NCI-H526 treated with DMSO at 0.1 percent for 48 hours (cell line): ENCODE data around the gene PNMA1.
"Not testable (repeated sequence)": the region's sequence is repeated elsewhere in the genome, so short reads cannot be mapped to it uniquely, and the experiment has no call there.

ENCODE experiments used
- DNase-seq: peaks from one replicate; lab custom pipeline; 2025; lab: John Stamatoyannopoulos, UW

PNMA1 gene

DNA sequence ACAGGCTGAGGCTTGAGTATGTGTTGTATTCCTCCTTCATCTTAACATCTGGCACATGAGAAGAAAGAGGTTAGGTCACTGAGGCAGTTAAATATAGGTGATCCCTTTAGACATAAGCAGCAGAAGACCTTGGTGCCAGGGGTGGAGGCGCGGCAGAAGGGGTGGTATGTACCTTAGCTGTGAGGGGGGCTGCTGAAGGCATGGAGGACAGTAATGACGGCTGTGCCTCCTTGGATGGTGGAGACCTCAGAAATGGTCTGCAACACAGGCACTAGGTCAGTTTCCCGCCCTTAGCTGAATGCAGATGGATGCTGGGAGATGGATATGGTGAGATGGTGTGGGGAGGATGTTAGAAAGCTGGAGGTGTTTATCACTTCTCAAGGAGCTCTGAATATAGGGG lies 1.5 kb upstream of the PNMA1 start:
- DNase-seq = no peak

DNA sequence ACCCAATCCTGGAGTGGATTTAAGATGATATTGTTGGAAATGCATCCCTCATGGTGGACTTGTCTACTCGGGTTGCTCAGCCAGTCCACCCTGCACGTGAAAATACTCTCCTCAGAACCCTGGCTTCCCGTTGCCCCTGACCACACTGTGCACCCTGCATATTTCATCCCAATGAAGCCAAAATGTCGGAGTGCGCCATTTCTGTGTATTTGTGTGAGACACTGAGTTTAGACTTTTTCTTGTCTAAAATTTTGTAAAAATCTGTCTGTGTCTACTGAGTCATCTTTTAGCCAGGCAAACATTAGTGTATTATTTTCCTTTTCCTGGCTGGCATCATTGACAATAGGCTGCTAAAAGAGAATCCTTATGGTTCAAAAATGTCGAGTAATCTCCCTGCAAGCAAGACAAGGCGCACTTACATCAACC lies 485 bp upstream of the PNMA1 start:
- peak; percentile 83 for DNase-seq

DNA sequence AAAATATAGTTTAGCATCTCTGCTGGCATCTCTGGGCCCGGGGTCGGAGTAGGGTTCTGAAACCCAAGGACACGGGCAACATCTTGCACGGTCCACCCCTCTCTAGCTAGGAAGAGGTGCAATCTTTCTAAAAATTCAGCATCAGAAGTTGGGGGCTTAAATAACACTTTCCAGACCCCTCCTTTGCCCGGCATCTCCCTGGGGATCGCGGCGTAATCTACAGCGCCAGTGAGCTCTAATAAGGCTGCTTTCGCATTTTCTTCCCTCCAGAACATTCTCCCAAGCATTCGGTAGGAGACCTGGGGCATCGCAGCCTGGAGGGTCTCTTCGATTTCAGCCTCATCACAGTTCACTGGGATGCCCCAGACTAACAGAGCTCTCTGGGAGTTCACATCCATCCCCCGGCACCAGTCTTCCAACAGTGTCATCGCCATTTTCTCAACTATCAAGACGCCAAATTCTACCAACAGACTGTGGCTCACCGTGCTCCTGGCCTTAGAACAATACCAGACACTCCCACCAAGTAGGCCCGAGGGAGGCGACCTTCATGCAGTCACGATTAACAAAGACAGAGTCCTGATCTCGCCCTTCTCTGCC lies 880 bp downstream of the PNMA1 start:
- no peak for DNase-seq

DNA sequence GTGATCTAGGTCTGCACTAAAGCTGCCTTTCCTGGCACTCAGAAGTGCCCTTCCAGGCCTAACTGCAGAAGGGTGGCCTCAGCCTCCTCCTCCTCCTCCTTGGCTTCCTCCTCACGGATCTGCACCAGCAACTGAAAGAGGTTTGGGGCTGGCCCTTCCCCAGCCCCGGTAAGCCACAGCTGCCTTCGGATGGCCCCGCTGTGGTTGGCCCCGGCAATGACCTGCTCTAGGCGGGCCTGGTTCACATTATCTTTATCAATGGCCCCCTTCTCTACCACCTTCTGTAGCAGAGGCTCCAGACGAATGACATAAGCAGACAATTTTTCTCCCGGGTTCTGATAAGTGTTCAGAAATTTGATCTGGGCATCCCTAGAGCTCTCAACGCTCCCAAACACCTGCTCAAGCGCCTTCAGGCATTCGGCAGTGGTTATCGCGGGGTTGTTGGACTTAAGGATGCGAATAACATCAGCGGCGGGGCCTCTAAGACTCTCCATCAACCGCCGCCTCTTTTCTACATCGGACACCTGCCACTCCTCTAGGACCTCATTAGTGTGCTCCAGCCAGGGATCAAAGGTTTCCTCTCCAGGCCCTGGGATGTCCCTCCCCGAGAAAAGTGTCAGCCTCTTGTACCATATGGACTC lies 1.5 kb downstream of the PNMA1 start:
- DNase-seq = peak; percentile 34

DNA sequence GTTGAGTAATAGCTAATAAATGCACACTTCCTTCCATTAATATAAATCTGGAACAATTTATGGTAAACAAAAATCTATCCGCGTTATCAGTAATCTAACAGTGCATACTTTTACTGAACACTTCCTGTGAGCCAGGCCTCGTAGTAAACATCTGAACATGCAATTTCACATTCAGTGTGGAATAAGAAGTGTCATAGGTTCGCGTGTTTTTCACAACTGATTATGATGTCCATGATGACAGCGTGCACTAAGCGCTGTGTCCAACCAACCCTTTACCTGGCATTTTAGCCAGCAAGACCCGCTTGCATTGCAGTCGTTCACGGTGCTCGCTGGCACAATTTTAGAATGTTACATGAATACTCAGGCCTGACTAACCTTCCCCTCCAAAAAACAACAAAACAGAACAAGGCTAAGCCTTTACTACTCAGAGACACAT lies 2.1 kb downstream of the PNMA1 start:
- DNase-seq = no peak

DNA sequence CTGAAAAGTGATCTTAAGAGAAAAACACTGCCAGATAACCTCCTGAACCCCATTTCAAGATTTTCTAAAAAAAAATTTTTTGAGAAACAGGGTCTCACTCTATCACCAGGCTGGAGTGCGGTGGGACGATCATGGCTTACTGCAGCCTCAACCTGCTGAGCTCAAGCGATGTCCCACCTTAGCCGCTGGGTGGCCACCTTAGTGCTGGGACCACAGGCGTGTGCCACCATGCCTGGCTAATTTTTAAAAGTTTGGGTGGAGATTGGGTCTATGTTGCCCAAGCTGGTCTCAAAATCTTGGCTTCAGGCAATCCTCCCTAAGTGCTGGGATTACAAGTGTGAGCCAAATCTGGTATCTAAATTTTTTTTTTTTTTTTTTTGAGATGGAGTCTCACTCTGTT lies 3.4 kb downstream of the PNMA1 start:
- DNase-seq = no peak

DNA sequence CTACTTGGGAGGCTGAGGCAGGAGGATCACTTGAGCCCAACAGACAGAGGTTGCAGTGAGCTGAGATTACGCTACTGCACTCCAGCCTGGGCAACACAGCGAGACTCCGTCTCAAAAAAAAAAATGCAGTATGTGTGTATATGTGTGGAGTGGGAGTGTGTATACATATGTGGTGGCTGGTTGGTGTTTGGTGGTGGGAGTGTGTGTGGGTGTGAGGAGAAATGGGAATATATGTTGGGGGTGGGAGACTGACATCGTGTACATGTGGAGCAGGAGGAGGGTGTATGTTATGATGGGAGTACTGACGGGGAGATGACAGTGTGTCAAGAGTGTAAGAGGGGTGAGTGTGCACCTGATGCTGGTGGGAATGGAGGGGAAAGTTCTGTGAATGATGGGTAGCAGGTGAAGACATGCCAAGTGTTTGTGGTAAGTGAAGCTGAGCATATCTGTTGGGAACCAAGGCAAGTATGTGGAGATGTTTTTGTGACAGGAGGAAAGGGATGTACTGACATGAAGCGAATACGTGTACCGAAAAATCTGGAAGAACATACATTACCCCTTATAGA lies 4.2 kb downstream of the PNMA1 start:
- no peak for DNase-seq

DNA sequence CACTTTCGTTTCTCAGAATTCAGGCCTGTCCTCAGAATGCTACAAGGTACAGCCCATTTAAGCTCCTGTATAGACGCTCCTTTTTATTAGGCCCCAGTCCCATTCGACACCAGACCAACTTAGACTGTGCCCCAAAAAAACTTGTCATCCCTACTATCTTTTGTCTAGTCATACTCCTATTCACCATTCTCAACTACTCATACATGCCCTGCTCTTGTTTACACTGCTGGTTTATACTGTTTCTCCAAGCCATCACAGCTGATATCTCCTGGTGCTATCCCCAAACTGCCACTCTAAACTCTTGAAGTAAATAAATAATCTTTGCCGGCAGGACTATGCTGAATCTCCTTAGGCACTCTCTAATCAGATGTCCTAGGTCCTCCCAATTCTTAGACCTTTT lies 6.1 kb downstream of the PNMA1 start:
- DNase-seq = not testable (repeated sequence)

DNA sequence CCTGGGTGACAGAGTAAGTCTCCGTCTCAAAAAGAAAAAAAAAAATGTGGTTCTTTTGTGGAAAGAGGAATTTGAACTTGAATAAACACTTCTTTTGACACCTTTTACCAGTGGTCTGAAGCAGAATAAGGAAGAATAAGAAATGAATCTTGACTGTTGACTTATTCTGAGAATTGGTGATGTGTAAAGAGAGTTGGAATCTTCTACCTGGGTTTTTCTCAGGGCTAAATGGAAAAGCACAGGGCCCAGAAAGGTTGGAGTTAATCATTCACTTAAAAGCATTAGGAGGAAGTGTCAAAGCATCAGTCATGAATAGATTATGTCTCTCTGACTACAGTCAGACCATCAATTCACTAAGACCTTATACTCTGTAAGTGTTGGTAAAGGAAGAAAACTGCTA lies 13.9 kb downstream of the PNMA1 start:
- DNase-seq = no peak

DNA sequence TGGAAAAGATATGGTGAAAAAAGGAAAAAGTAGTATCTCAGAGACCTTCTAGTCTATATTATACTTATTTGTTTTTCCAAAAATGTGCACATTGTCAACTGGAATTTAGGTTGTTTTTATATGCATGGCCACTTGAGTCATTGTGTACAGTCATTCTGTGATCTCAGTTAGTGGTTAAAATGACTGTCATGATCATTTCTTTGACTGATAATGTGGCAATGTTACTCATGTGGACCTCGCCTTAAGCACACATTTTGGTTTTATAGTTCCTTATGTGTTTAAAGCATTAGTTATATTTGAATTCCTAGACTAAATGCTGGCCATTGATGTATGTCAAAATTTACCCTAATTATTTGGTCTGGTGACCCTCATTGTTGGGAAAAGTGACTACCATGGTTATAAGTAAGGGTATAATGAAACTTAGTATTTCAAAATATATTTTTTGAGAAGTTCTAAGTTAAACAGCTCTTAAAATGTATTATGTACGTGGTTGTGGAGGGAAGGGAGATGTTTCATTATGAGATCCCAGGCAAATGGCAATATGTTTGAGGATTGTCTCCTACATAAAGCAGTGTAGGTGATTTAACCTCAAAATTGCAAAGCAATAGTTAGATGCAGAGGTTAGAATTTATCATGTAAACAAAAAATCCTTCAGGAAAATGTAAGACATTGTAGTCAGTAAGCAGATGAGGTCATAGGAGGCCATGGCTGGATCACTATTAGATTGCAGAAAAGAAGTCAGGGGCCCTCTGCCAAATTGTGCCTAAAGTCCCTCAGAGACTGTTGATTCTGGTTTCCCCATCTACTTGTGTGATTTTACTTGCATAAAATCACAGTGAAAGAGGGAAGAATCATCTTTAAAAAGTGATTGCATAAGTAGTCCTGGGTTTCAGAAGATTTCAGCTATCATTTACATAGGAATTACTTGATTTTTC lies 17.5 kb downstream of the PNMA1 start:
- DNase-seq = no peak

DNA sequence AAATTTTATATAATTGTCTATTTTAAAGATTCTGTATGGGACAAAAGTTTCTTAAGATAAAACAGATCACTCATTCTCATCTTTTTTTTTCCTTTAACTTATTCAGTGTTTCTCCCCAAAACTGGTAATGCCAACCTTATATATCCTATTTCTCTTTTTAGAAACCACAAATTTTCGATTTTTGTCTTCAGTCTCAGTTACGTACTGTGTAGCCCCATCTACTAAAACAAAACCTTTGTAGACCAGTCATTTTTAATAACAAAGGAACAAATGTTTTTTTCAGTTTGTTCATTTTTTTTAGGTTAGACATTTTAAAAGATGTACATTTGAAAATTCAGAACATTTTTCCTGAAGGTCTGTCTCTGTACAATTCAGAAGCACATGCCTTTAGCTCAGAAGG lies 18.2 kb downstream of the PNMA1 start:
- DNase-seq = no peak

DNA sequence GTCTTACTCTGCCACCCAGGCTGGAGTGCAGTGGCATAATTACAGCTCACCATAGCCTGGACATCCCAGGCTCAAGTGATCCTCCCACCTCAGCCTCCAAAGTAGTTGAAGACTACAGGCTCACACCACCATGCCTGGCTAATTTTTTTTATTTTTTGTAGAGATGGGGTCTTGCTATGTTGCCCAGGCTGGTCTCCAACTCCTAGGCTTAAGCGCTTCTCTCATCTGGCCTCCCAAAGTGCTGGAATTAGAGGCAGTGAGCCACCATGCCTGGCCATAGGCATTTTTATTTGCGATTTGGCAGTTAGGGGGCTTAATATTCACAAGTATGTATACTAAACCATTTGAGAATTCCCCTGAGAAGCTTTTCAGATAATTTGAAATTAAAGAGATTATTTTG lies 19.1 kb downstream of the PNMA1 start:
- no peak for DNase-seq

DNA sequence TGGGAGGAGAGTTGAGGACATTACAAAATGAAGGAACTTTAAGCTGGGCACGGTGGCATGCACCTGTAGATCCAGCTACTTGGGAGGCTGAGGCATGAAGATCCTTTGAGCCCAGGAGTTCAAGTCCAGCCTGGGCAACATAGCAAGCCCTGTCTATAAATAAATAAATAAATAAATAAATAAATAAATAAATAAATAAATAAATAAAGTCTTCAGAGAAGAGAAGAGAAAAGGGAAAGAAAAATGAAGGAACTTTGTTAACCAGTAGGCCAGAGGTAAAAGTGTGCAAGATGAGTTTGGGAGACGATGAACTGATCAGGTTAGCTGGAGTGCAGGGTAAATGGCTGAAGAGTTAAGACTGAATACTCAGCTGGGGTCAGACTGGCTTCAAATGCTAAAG lies 20.1 kb downstream of the PNMA1 start:
- DNase-seq = no peak

DNA sequence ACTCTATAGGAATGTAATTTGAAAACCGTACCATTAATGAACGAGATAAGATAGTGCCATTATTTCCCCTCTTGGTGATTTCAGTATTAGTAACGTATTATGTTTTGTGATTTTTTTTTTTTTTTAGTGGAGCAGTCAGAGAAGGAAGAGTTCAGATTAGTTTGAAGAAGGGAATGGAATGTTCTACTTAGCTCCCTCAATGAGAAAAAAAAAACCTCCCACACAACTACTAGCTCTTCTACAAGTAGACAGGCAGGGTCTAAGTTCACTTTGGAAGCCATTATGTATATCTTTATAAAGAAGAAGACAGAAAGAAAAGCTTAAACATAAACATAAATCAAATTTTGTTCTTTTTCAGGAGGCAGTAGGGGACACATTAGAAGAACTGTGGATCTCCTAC lies 27.3 kb downstream of the PNMA1 start:
- DNase-seq = no peak

DNA sequence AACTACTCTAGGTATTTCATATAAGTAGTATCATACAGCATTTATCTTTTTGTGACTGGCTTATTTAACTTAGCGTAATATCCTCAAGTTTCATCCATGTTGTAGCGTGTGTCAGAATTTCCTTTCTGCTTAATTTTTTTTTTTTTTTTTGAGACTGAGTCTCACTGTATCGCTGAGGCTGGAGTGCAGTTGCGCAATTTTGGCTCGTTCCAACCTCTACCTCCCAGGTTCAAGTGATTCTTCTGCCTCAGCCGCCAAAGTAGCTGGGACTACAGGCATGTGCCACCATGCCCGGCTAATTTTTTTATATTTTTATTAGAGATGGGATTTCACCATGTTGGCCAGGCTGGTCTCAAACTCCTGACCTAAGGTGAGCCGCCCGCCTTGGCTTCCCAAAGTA lies 28.9 kb downstream of the PNMA1 start:
- DNase-seq = no peak

DNA sequence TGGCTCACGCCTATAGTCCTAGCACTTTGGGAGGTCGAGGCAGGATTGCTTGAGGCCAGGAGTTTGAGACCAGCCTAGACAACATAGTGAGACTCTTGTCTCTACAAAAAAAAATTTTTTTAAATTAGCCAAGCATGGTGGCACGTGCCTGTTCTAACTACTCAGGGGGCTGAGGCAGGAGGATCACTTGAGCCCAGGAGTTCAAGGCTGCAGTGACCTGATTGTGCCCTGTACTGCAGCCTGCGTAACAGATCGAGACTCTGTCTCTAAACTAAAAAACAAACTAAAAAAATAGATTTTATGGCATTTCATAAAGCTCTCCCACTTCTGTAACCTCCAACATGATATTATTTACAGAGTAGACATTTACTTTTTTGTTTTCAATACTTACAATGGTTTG lies 29.6 kb downstream of the PNMA1 start:
- DNase-seq = no peak

DNA sequence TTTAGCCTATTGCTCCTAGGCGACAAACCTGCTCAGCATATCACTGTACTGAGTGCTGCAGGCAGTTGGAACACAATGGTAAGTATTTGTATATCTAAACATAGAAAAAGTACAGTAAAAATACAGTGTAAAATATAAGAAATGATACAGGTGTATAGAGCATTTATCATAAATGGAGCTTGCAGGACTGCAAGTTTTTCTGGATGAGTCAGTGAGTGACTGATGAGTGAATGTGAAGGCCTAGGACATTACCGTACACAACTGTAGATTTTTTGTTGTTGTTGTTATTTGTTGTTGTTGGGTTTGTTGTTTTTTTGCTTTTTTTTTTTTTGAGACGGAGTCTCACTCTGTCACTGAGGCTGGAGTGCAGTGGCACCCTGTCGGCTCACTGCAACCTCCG lies 33.4 kb downstream of the PNMA1 start:
- DNase-seq = peak; percentile 77

DNA sequence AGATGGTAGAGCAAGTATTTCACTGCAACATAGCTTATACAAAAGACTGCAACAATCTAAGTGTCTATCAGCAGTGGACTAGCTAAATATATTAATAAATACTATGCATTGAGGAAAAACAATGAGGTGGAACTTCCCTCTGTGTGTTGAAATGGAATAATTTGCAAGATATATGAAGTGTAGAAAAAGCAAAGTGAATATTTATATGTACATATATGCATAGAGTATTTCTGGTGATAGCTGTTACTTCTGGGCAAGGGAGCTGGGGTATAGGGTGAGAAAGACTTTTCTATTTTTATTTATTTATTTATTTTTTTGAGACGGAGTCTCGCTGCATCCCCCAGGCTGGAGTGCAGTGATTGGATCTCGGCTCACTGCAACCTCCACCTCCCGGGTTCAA lies 35.5 kb downstream of the PNMA1 start:
- DNase-seq = peak; percentile 23

DNA sequence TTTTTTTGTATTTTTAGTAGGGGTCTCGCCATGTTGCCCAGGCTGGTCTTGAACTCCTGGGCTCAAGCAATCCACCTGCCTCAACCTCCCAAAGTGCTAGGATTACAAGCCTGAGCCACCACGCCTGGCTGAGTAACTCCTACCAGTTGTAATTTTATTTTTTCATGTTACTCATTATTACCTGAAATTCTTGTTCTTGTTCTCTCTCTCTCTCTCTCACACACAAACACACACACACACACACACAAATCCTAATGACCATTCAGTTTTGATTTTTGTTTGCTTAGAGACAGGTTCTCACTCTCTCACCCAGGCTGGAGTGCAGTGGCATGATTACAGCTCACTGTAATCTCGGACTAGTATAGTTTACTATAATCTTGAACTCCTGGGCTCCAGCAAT lies 39.2 kb downstream of the PNMA1 start:
- DNase-seq = no peak

DNA sequence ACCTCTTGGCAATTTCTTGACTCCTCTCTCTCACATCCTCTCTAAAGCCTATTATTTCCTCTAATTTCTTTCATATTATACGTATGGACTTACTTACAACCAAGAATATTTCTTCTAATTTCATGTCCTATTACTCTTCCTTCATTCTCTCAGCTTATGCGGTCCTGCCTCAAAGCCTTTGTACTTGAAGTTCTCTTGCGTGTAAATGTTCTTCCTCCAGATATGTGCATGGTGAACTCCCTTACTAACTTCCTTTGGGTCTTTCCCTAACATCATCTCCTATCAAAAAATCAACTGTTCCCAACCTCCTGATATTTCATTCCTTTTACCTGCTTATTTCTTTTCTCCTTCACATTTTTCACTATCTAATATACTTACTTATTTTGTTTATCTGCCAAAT lies 46.3 kb downstream of the PNMA1 start:
- no peak for DNase-seq

DNA sequence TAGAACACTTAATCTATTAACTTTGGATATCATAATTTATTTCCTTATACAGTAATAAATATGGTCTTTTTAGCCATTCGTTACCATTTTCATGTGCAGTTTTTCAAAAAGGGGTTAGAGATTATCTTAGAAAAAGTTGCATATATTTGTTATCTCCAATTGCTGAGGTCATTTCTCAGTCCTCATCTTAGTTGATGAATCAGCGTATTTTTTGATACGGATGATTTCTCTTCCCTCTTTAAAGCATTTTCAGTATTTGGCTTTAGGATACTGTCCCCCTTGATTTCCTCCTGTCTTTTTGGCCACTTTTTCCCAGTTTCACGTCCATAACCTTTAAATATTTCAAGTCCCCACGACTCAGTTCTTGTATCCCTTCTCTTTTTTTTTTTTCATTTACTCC lies 47.6 kb downstream of the PNMA1 start:
- no peak for DNase-seq

DNA sequence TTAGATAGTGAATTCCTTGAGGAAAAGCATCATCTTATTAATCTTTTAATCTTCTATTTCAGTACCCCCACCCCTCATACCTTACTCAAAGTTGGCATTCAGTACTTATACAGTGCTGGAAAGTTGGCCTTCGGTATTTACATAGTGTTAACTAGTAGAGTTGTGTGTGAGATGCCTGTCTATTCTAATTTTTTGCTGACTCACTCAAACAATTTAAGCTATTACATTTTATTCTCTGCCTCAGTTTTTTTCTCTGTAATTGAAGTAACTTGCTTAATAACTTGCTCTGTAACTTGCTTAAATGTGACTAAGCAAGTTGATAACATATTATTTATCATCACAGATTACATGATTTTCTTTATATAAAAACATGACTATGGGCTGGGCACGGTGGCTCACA lies 49.1 kb downstream of the PNMA1 start:
- no peak for DNase-seq
